Fibroblast of mammary gland (primary cell): ENCODE results near the gene UBAC2.

Experiments
- DNase-seq: peaks from one replicate; pipeline ENCODE4 v3.0.0-alpha.2; 2010; ENCODE audit warnings: low read depth
- H3K4me3 ChIP-seq: 2 replicates; pipeline ENCODE4 v1.5.1; 2011; ENCODE audit warnings: low read depth, mild to moderate bottlenecking, low read length, moderate library complexity; ENCODE audit not compliant: control insufficient read depth
- CTCF ChIP-seq: conservative IDR thresholded peaks from 2 replicates; pipeline ENCODE4 v1.5.1; 2011; ENCODE audit warnings: low read depth, low read length, inconsistent platforms; ENCODE audit not compliant: control insufficient read depth, insufficient read depth

The UBAC2 gene

DNA sequence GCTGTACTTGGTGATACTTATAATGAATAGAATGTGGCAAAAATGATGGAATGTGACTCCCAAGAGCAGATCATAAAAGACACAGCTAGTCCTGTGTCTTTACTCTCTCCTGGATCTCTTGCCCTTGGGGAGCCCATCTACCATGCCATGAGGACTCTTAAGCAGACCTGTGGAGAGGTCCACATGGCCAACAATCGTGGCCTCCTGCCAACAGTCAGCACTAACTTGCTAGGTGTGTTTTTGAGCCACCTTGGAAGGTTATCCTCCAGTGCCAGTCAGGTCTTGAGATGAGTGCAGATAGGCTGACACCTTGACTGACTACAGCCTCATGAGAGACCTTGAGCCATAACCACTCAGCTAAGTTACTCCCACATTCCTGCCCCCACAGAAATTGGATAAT is 128.8 kb downstream of the UBAC2 start:
- TF ChIP-seq CTCF, result no peak
- DNase-seq, result no peak
- H3K4me3 ChIP-seq, result no peak overlapping the region

GRCh38 chr13:99330942-99331341 is 130.3 kb downstream of the UBAC2 start:
- no peak overlapping the region for H3K4me3 ChIP-seq
- TF ChIP-seq CTCF, result no peak
- DNase-seq, result no peak

DNA sequence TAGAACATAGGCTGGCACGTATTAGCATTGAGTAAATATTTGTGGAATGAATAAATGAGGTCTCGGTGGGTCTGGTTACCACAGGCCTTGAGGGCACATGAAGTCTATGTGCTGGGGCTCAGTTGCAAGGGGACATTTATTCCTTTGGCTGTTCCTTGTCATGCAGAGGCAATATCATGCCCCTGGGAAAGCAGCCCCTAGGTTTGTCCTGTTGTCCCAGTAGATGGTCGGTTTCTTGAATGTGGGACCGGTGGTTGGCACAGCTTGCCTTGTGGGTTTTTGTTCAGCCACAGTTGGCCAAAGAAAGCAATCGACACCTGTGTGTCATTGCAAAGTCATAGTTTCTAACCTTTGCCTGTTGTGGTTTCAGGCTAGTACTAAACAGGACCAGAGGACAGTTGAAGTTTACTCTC is 131.2 kb downstream of the UBAC2 start:
- DNase-seq, result no peak
- H3K4me3 ChIP-seq, result no peak overlapping the region
- TF ChIP-seq CTCF, result no peak

- no peak for DNase-seq
- no peak overlapping the region for H3K4me3 ChIP-seq
- no peak for TF ChIP-seq CTCF
Observed at GRCh38 chr13:99332456-99332855, 131.8 kb downstream of the UBAC2 start.

GRCh38 chr13:99334221-99334620 is 133.6 kb downstream of the UBAC2 start:
- no peak for DNase-seq
- TF ChIP-seq CTCF, result no peak
- H3K4me3 ChIP-seq, result no peak overlapping the region

- no peak overlapping the region for H3K4me3 ChIP-seq
- TF ChIP-seq CTCF, result no peak
- no peak for DNase-seq
Observed at GRCh38 chr13:99335087-99335486, 134.4 kb downstream of the UBAC2 start.

DNA sequence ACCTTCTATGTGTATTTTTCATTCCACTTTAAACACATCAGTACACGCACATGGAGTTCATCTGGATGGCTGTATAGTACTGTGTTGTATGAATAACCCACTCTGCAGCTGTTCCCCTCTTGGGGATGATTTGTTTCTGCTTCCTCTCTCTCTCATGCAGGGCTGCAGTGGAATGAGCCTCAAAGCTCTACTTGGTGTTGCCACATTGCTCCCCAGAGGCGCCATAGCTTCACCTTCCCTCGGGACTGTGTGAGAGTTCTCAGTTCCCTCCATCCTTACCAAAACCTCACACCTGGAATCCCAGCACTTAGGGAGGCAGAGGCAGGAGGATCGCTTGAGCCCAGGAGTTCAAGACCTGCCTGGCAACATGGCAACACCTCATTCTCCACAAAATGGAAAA is 134.9 kb downstream of the UBAC2 start:
- no peak for DNase-seq
- H3K4me3 ChIP-seq, result no peak overlapping the region

More for the DNA sequence above, 134.9 kb downstream of the UBAC2 start:
- TF ChIP-seq CTCF, result no peak
